Osteocyte (in vitro differentiated cells): ENCODE measurements around the gene CDK16. TPM values are rescaled to one million over a fixed set of nuclear protein-coding genes. Genes with fewer than 3 reads are reported as not detected.

Experiments
- DNase-seq: peaks from one replicate; pipeline ENCODE4 v3.0.0; 2021; ENCODE audit warnings: mixed read lengths; ENCODE audit not compliant: unreplicated experiment; ENCODE audit errors: extremely low spot score
- H3K27ac Mint-ChIP-seq: one replicate; pipeline ENCODE4 v1.8.0; 2021; ENCODE audit warnings: mild to moderate bottlenecking, mixed read lengths; ENCODE audit not compliant: unreplicated experiment
- H3K27me3 Mint-ChIP-seq: one replicate; pipeline ENCODE4 v1.8.0; 2021; ENCODE audit warnings: mixed read lengths; ENCODE audit not compliant: unreplicated experiment
- H3K36me3 Mint-ChIP-seq: one replicate; pipeline ENCODE4 v1.8.0; 2021; ENCODE audit warnings: mixed read lengths; ENCODE audit not compliant: unreplicated experiment
- H3K4me1 Mint-ChIP-seq: one replicate; pipeline ENCODE4 v1.8.0; 2021; ENCODE audit warnings: mixed read lengths; ENCODE audit not compliant: unreplicated experiment
- H3K4me3 Mint-ChIP-seq: one replicate; pipeline ENCODE4 v1.8.0; 2021; ENCODE audit warnings: mild to moderate bottlenecking, moderate library complexity, mixed read lengths; ENCODE audit not compliant: unreplicated experiment
- H3K9me3 Mint-ChIP-seq: one replicate; pipeline ENCODE4 v1.8.0; 2021; ENCODE audit warnings: mixed read lengths; ENCODE audit not compliant: unreplicated experiment
- CTCF ChIP-seq: fragments of 200-600 bp; sonication (generic); IDR thresholded peaks from 2 replicates; pipeline ENCODE4 v1.5.0; 2021; ENCODE audit warnings: antibody characterized with exemption, mild to moderate bottlenecking, moderate library complexity
- total RNA-seq: library from RNA; stranded (reverse); gene quantifications from 2 replicates; pipeline ENCODE4 v1.2.1, GENCODE V29; 2021

Gene CDK16
- total RNA-seq, 1 donor from 2014 or later, result 174 TPM

- Mint-ChIP-seq H3K27me3 (no peaks in the 10 kb centered on the region), H3K4me1 (no peaks in the 10 kb centered on the region), H3K4me3 (no peak overlapping the region), H3K9me3 (no peaks in the 10 kb centered on the region), H3K36me3 (peaks cover 7% of the 10 kb centered on the region), H3K27ac (no peak overlapping the region)
- no peak for DNase-seq
- no peak for TF ChIP-seq CTCF
These were observed 39.1 kb upstream of the CDK16 start for GRCh38 chrX:47179221-47179927.

- Mint-ChIP-seq H3K27ac (no peak overlapping the region), H3K27me3 (no peaks in the 10 kb centered on the region), H3K36me3 (peaks cover 7% of the 10 kb centered on the region), H3K4me1 (no peaks in the 10 kb centered on the region), H3K4me3 (no peak overlapping the region), H3K9me3 (no peaks in the 10 kb centered on the region)
- TF ChIP-seq CTCF, result no peak
- no peak for DNase-seq
These were observed 38.6 kb upstream of the CDK16 start for GRCh38 chrX:47179928-47180255.

GRCh38 chrX:47180346-47180745 lies 38.1 kb upstream of the CDK16 start:
- Mint-ChIP-seq H3K27me3 (no peaks in the 10 kb centered on the region), H3K9me3 (no peaks in the 10 kb centered on the region)

DNA sequence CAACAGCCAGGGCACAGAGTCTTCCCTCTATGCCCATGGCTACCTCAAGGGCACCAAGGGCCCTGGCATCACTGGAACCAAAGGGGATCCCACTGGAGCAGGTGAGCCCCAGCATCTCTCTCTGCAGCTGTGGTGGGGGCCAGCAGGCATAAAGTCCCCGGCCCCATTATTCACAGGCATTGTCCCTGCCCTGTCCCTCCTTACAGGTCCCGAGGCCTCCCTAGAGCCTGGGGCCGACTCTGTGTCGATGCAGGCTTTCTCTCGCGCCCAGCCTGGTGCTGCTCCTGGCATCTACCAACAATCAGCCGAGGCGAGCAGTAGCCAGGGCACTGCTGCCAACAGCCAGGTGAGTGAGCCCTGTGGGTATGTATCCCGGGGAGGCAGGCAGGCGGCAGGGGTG lies 37.2 kb upstream of the CDK16 start:
- no peaks in the 10 kb centered on the region for H3K9me3 Mint-ChIP-seq
- no peaks in the 10 kb centered on the region for H3K27me3 Mint-ChIP-seq
- no peak overlapping the region for H3K4me3 Mint-ChIP-seq
- no peaks in the 10 kb centered on the region for H3K4me1 Mint-ChIP-seq
- H3K27ac Mint-ChIP-seq, result no peak overlapping the region
- DNase-seq, result no peak
- no peak for TF ChIP-seq CTCF
- peaks cover 11% of the 10 kb centered on the region for H3K36me3 Mint-ChIP-seq

More at GRCh38 chrX:47180346-47180745, 38.1 kb upstream of the CDK16 start:
- Mint-ChIP-seq H3K4me1 (no peaks in the 10 kb centered on the region), H3K27ac (no peak overlapping the region), H3K36me3 (peaks cover 7% of the 10 kb centered on the region), H3K4me3 (no peak overlapping the region)
- no peak for TF ChIP-seq CTCF
- no peak for DNase-seq

DNA sequence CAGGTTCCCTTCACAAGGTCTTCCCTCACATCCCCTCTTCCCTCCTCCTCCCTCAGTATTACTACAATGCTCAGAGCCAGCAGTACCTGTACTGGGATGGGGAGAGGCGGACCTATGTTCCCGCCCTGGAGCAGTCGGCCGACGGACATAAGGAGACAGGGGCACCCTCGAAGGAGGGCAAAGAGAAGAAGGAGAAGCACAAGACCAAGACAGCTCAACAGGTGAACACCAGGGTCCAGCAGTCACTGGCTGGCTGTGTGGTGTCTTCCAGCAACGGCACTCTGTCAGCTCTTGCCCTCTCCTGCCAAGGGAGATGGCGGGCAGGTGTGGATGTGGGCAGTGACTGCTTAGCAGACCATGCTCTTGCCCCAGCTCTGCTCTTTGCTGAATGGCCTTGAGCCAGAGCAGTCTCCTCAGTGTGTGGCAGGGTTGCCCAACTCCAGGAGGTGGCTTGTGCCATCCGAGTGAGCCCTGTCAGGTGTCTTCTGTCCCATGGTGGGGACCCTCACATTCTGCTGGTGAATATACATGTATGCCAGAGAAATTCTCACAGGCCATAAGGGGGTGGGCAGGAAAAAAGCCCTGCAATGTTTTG lies 36.3 kb upstream of the CDK16 start:
- Mint-ChIP-seq H3K4me3 (no peak overlapping the region), H3K36me3 (peaks cover 11% of the 10 kb centered on the region), H3K9me3 (no peaks in the 10 kb centered on the region), H3K27ac (no peak overlapping the region), H3K4me1 (no peaks in the 10 kb centered on the region), H3K27me3 (no peaks in the 10 kb centered on the region)
- no peak for TF ChIP-seq CTCF
- no peak for DNase-seq
